Sigmoid colon (tissue), 4 donors: ENCODE results near the gene PXN.
"Not testable (repeated sequence)": the region's sequence is repeated elsewhere in the genome, so short reads cannot be mapped to it uniquely, and the experiment has no call there.

Source experiments
- CTCF ChIP-seq, 4 experiments: fragments of 450-650 bp in 3 of 4; fragments of 200-600 bp in 1 of 4; IDR thresholded peaks; one replicate each; pipeline ENCODE4 v1.5.1; 2016 to 2019; ENCODE audit warnings: antibody characterized with exemption in 4 of 4, mild to moderate bottlenecking in 3 of 4, moderate library complexity in 2 of 4
- EP300 ChIP-seq, 4 donors: sonication (generic); formaldehyde crosslinking; IDR thresholded peaks; one replicate each; pipeline ENCODE4 v1.6.1; 2017; ENCODE audit warnings: antibody characterized with exemption in 4 of 4
- POLR2A ChIP-seq, 2 donors: fragments of 450-650 bp; IDR thresholded peaks; one replicate each; pipeline ENCODE4 v1.6.1; 2016; ENCODE audit warnings: antibody characterized with exemption in 2 of 2, mild to moderate bottlenecking in 2 of 2, moderate library complexity in 2 of 2
- POLR2AphosphoS5 ChIP-seq, 4 donors: sonication (generic); formaldehyde crosslinking; IDR thresholded peaks; one replicate each; pipeline ENCODE4 v1.6.1; 2017; ENCODE audit warnings: antibody characterized with exemption in 4 of 4

GRCh38 chr12:120236809-120237208 is 28.7 kb downstream of the PXN start:
- not testable (repeated sequence) for TF ChIP-seq CTCF, POLR2A, POLR2AphosphoS5, EP300 (IDR thresholded peaks at IDR 0.05)
